8988T (cell line): ENCODE data around the gene RBBP4.
A peak's percentile ranks its signal among the peaks of the same experiment; 100 is the strongest.
"Not testable (repeated sequence)": the region's sequence is repeated elsewhere in the genome, so short reads cannot be mapped to it uniquely, and the experiment has no call there.

Experiments used
- DNase-seq: peaks from one replicate; pipeline ENCODE4 v3.0.0; 2011

Gene RBBP4

DNA sequence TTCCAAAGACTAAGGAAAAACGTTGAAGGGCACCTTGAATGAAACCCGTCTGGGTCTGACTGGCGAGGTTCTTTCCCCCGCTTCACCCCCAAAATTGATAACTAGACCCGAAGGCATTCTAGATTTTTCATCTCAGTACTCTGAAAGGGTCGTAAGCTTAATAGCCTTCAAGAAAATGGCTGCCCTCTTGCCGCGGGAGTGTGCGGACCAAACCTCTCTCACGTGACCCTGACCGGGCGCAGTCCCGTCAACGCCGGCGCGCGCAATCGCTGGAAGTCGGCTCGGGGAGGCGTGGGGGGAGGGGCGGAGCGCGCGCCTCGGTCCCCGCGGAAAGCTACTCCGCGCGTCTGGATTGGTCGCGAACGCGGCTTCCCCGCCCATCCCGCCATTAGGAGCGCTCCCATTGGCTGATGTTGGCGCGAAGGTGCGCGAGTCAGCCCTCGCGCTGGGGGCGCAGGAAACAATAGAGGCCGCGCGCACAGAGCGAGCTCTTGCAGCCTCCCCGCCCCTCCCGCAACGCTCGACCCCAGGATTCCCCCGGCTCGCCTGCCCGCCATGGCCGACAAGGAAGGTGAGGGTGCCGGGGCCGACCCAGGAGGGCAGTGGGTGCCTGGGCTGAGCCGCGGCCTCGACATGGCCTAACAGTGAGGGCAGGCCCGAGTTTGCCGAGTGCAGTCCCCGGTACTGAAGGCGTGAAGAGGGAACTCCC, at the start of gene RBBP4:
Gene RBBP4, plus strand, starts transcription at position 457 of the 709 bp plus-strand sequence. Its CDS starts 99 bp downstream, at position 556.
- peak; percentile 68 for DNase-seq

DNA sequence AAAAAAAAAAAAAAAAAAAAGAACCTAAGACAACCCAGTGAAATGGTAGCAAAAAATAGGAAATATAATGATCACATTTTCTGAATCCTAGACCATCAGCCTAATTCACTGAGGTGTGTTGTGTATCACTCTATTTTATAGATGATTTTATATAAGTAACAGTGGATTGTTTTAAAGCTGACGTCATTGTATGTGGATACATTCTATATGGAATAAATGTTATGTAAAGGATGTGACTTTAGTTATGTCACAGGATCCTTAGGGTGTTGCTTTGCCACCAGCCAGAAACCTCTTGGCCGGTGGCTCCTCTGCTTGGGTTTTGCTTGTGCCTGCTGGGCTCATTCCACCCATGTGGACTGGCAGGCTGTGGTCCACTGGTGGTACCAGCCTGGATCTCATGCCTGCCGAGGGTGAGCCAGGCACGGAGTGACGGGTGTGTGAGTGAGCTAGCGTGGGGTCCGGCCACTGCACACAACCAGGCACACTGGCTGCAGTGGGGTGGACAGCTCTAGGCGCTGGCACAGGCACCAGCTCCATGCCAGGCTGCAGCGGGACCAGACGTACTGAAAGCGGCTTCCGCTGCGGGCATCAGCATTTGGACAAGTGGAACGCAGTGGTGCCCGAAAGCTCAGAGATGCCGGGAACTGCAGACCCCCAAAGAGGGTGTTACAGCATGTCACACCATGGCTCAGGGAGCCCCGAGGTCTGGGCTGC, 45.1 kb upstream of the RBBP4 start:
- no peak for DNase-seq

DNA sequence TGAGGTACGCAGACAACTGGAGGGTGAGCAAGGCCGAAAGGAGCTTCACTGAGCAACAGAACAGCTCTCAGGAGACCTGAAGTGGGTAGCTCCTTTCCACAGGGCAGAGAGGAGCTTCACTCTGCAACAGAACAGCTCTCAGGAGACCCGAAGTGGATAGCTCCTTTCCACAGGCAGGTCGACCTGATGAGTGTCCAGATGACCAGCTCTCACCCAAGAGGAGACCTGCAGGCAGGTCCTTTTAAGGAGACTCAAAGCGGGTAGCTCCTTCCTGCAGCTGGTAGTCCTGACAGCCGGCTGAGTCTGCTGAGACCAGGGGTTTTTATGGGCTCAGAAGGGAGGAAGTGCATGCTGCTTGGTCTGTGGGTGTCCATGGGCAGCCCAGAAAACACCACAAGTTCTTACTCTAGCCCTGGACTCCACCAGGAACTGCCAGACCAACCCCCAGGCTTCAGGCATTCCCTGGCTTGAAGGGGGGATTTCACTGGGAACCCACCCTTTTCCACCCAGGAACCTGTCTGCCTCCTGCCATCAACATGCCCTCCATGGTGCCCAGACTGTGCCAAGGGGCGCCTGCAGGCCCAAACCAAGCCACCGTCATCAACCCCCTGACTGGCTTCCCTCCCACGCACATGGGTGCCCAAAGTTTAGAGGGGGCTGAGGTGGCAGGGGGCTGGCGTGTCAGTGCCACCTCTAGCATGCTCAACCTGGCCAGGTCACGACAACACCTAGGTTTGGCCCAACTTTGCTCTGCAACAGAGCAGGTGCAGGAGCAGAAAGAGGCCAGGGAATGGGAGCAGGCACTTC, 44.2 kb upstream of the RBBP4 start:
- no peak for DNase-seq

- no peak for DNase-seq
These were observed 41.8 kb upstream of the RBBP4 start for GRCh38 chr1:32609180-32609579.

GRCh38 chr1:32611859-32612188, 39.2 kb upstream of the RBBP4 start:
- no peak for DNase-seq

DNA sequence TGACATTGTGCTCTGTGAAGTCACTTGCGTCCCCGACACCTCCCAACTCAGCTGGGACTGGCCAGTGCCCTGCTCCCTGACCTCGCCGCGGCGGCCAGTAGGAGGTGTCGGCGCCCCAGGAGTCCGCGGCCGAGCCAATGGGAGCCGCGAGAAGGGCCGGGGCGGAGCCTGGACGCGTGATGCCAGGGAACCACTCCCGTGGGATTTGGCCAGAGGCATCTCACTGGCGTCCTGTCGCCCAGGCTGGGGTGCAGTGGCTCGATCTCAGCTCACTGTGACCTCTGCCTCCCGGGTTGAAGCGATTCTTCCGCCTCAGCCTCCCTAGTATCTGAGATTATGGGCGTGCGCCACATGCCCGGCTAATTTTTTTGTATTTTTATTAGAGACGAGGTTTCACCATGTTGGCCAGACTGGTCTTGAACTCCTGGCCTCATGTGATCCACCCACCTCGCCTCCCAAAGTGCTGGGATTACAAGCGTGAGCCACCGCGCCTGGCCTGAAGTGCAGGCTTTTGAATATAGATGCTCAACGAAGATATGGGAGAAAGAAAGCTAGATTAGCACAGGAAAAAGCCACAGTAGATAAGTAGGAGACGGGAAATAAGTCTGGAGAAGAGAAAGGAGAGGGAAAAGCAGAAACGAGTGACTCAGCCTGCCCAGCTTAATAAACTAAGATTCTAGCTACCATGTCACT, 38.7 kb upstream of the RBBP4 start:
- peak; percentile 56 for DNase-seq

DNA sequence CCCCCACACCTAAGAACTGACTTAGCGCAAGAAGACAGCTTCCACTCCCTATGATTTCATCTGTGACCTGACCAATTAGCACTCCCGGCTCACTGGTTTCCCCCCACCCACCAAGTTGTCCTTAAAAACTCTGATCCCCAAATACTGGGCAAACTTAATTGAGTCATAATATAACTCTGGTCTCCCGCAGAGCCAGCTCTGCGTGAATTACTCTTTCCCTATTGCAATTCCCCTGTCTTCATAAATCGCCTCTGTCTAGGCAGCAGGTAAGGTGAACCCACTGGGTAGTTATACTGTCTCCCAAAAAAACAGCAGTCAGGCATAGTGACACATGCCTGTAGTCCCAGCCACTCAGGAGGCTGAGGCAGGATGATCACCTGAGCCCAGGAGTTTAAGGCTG, 37.5 kb upstream of the RBBP4 start:
- no peak for DNase-seq

- DNase-seq: no peak
These were observed 32.3 kb upstream of the RBBP4 start for GRCh38 chr1:32618673-32619221.

GRCh38 chr1:32619701-32620485, 31.1 kb upstream of the RBBP4 start:
- DNase-seq: no peak

DNA sequence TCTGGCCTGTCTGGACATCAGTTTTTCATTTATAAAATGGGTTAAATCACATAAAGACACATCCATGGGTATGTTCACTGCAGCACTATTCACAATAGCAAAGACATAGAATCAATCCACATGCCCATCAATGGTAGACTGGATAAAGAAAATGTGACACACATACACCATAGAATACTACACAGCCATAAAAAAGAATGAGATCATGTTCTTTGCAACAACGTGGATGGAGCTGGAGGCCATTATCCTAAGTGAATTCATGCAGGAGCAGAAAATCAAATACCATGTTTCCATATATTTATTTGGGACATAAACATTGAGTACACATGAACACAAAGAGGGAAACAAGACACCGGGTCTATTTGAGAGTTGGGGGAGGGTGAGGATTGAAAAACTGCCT, 28.8 kb upstream of the RBBP4 start:
- DNase-seq: no peak

DNA sequence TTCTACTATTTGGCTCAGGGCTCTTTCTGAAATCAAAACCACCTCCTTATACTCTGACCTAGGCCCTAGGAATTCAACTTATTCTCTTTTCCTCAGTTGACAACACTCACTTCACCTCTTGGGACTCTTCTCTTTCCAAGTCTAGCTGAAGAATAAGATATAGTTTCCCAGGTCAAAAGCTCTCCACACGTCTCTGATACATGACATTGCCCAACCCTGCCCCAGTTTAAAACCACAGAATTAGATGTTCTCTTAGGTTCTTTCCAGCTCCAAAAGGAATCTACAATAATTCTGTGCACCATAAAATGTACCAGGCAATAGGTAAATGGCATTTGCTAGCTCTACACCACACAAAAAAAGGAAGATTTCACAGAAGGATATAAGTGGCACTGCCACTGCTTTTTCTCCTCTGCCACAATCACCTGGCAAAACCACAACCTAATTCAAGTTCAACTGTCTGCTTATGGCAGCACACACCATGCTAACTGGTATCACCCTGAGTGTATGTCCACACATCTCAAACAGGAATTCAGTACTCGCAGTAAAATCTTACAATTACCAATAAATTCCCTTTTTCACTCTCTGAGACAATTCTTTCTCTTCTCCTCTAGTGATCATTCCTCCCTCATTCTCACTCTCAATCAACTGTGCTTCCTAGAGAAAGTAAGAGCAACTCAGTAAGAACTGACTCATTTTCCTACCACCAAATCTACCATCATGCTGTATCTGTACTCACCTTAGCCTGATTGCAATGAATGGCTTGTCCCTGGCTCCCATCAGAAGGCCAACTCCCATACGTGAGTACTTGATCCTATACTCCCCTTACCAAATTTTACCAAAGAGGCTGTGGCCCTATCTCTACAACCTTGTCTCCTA, 28.0 kb upstream of the RBBP4 start:
- no peak for DNase-seq

GRCh38 chr1:32623775-32624174, 27.2 kb upstream of the RBBP4 start:
- DNase-seq: no peak

- no peak for DNase-seq
These were observed 24.8 kb upstream of the RBBP4 start for GRCh38 chr1:32626176-32626575.

- no peak for DNase-seq
These were observed 23.3 kb upstream of the RBBP4 start for GRCh38 chr1:32627596-32628162.

GRCh38 chr1:32630173-32630572, 20.8 kb upstream of the RBBP4 start:
- DNase-seq: not testable (repeated sequence)

- no peak for DNase-seq
These were observed 18.2 kb upstream of the RBBP4 start for GRCh38 chr1:32632829-32633228.

- no peak for DNase-seq
These were observed 15.3 kb upstream of the RBBP4 start for GRCh38 chr1:32635508-32636277.

GRCh38 chr1:32636914-32637645, 13.9 kb upstream of the RBBP4 start:
- DNase-seq: no peak

DNA sequence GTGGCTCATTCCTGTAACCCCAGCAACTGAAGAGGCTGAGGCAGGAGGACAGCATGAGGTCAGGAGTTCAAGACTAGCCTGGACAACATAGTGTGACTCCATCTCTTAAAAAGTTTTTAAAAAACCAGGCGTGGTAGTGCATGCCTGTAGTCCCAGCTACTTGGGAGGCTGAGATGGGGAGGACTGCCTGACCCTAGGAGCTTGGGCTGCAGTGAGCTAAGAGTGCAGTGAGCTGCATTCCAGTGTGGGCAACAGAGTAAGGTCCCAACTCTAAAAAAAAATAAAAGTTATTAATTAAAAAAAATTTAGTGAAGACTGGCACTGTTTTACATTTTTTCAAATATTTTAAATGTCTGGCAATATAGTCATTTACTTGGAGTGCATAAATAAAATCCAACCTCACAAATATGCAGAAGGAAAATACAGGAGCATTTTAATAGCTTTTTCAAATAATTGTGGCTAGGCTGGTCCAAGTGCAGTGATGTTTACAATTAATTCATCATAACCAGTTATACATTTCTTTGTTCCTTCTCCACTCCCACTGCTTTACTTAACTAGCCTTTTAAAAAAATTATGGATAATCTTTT, 11.4 kb upstream of the RBBP4 start:
- no peak for DNase-seq
